ENCODE measurements around the gene WDR81.

DNA sequence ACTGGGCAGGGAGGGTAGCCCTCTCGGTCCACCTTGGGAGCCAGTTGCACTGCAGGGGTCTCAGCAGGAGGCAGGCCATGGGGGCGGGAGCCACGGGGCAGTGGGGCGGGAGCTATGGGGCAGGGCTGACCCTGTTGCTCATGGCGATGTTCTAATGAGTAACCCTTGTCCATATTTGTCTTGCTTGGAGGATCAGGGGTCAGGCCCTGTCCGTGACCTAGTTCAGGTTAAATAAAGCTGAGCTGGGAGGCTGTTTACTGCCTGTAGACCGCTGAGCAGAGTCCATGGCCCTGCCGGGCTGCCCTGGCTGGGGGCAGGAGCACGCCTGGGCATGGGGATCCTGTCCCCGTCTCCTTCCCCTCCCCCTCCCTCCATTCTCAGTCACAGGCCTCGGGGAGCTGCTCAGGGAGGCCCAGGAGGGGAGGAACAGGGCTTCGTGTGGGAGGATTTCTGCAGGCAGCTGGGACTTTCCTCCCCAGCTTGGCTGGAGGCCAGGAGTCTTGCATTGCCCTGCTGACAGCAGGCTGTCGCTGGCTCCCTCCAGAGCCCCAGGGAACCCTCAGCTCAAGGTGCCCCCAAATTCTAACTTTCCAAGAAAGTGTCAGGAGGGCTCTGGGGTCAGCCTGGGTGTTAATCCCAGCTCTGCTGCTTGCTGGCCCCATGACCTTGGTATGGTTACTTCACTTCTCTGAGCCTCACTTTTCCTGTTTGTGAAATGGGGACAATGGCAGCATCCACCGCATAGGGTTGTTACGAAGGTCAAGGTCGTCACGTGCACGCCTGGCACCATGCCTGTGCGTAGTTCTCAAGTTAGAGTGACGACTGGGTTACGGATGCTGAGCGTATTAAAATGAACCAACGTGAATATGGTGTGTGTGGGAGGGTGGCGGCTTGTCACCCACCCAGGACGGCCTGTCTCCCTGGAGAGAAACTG is 12.1 kb downstream of the WDR81 start:
- TF ChIP-seq EZH2 (IDR thresholded peaks at IDR 0.05; ENCODE audit: low read depth, unreplicated experiment), result no peak
- TF ChIP-seq, protein P1, sequence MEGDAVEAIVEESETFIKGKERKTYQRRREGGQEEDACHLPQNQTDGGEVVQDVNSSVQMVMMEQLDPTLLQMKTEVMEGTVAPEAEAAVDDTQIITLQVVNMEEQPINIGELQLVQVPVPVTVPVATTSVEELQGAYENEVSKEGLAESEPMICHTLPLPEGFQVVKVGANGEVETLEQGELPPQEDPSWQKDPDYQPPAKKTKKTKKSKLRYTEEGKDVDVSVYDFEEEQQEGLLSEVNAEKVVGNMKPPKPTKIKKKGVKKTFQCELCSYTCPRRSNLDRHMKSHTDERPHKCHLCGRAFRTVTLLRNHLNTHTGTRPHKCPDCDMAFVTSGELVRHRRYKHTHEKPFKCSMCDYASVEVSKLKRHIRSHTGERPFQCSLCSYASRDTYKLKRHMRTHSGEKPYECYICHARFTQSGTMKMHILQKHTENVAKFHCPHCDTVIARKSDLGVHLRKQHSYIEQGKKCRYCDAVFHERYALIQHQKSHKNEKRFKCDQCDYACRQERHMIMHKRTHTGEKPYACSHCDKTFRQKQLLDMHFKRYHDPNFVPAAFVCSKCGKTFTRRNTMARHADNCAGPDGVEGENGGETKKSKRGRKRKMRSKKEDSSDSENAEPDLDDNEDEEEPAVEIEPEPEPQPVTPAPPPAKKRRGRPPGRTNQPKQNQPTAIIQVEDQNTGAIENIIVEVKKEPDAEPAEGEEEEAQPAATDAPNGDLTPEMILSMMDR (conservative IDR thresholded peaks at IDR 0.05; ENCODE audit: low read depth in 2 of 2), result no peak
- TF ChIP-seq JUNB (IDR thresholded peaks at IDR 0.05; ENCODE audit: unreplicated experiment), result no peak
- TF ChIP-seq EZH2phosphoT487 (IDR thresholded peaks at IDR 0.05; ENCODE audit: unreplicated experiment), result no peak
